KMS-11 (cell line): ENCODE results near the gene OCA2.

Source experiments
- H2AFZ ChIP-seq: fragments of 200-600 bp; sonication (generic); 2 replicates; pipeline ENCODE4 v1.6.1; 2016; ENCODE audit warnings: antibody characterized with exemption, mixed run types, low read depth
- H3K27ac ChIP-seq: fragments of 200-600 bp; sonication (generic); 2 replicates; pipeline ENCODE4 v1.6.1; 2016; ENCODE audit warnings: mild to moderate bottlenecking, mixed run types
- H3K27me3 ChIP-seq: fragments of 200-600 bp; sonication (generic); 2 replicates; pipeline ENCODE4 v1.6.1; 2017; ENCODE audit warnings: mild to moderate bottlenecking, low read depth, mixed run types, moderate library complexity; ENCODE audit not compliant: insufficient read depth
- H3K36me3 ChIP-seq: fragments of 200-600 bp; sonication (generic); 2 replicates; pipeline ENCODE4 v1.6.1; 2017; ENCODE audit warnings: mild to moderate bottlenecking, mixed run types; ENCODE audit not compliant: insufficient read depth
- H3K4me1 ChIP-seq: fragments of 200-600 bp; sonication (generic); 2 replicates; pipeline ENCODE4 v1.6.1; 2016; ENCODE audit warnings: mild to moderate bottlenecking, low read depth, mixed run types; ENCODE audit not compliant: poor library complexity, severe bottlenecking
- H3K4me2 ChIP-seq: fragments of 200-600 bp; sonication (generic); 2 replicates; pipeline ENCODE4 v1.7.0; 2016; ENCODE audit warnings: mild to moderate bottlenecking, mixed run types
- H3K4me3 ChIP-seq: fragments of 200-600 bp; sonication (generic); IDR thresholded peaks from 2 replicates; pipeline ENCODE4 v1.6.1; 2017; ENCODE audit warnings: low read depth, low read length, mixed read lengths; ENCODE audit not compliant: insufficient read depth
- H3K79me2 ChIP-seq: fragments of 200-600 bp; sonication (generic); 2 replicates; pipeline ENCODE4 v1.6.1; 2016; ENCODE audit warnings: low read depth, mixed run types; ENCODE audit not compliant: insufficient read depth
- H3K9ac ChIP-seq: fragments of 200-600 bp; sonication (generic); 2 replicates; pipeline ENCODE4 v1.6.1; 2016; ENCODE audit warnings: mild to moderate bottlenecking, mixed run types
- H4K20me1 ChIP-seq: fragments of 200-600 bp; sonication (generic); 2 replicates; pipeline ENCODE4 v1.6.1; 2016; ENCODE audit warnings: mild to moderate bottlenecking, mixed run types; ENCODE audit not compliant: insufficient read depth
- TF ChIP-seq, protein P1 (sequence below): fragments of 200-600 bp; sonication (generic); conservative IDR thresholded peaks from 2 replicates; pipeline ENCODE4 v1.6.1; 2017; ENCODE audit warnings: low read depth, mild to moderate bottlenecking, antibody characterized with exemption, low read length, moderate library complexity, mixed read lengths

OCA2 gene

GRCh38 chr15:27798807-27799206 is 300.3 kb downstream of the OCA2 start:
- TF ChIP-seq, protein P1, sequence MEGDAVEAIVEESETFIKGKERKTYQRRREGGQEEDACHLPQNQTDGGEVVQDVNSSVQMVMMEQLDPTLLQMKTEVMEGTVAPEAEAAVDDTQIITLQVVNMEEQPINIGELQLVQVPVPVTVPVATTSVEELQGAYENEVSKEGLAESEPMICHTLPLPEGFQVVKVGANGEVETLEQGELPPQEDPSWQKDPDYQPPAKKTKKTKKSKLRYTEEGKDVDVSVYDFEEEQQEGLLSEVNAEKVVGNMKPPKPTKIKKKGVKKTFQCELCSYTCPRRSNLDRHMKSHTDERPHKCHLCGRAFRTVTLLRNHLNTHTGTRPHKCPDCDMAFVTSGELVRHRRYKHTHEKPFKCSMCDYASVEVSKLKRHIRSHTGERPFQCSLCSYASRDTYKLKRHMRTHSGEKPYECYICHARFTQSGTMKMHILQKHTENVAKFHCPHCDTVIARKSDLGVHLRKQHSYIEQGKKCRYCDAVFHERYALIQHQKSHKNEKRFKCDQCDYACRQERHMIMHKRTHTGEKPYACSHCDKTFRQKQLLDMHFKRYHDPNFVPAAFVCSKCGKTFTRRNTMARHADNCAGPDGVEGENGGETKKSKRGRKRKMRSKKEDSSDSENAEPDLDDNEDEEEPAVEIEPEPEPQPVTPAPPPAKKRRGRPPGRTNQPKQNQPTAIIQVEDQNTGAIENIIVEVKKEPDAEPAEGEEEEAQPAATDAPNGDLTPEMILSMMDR = no peak
- no peak overlapping the region for H3K9ac ChIP-seq
- no peaks in the 10 kb centered on the region for H3K27me3 ChIP-seq
- H3K36me3 ChIP-seq = no peaks in the 10 kb centered on the region
- H3K4me2 ChIP-seq = no peak overlapping the region
- H3K4me3 ChIP-seq = no peak overlapping the region
- H2AFZ ChIP-seq = no peak overlapping the region
- no peaks in the 10 kb centered on the region for H4K20me1 ChIP-seq
- H3K4me1 ChIP-seq = no peaks in the 10 kb centered on the region
- H3K27ac ChIP-seq = no peak overlapping the region
- H3K79me2 ChIP-seq = no peaks in the 10 kb centered on the region

DNA sequence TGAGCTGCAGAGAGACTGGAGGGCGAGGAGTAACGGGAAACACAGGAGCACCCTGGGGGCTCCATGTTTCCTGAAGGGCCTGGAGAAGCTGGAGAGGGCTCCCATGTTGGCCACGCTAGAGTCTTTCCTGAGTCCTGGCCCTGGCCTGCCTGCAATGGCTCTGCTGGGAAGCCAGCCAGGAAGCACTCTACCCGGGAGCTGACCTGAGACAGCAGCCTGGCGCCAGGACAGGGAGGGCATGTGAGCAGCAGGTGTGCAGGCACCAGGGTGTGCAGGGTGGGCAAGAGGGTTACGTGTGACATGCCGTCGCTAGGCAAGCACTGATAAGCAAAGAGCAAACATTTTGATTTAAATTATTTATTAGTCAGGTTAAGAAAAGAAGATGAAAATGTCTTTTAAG is 301.4 kb downstream of the OCA2 start:
- H3K27me3 ChIP-seq = no peaks in the 10 kb centered on the region
- H4K20me1 ChIP-seq = no peaks in the 10 kb centered on the region
- TF ChIP-seq, protein P1 = no peak

DNA sequence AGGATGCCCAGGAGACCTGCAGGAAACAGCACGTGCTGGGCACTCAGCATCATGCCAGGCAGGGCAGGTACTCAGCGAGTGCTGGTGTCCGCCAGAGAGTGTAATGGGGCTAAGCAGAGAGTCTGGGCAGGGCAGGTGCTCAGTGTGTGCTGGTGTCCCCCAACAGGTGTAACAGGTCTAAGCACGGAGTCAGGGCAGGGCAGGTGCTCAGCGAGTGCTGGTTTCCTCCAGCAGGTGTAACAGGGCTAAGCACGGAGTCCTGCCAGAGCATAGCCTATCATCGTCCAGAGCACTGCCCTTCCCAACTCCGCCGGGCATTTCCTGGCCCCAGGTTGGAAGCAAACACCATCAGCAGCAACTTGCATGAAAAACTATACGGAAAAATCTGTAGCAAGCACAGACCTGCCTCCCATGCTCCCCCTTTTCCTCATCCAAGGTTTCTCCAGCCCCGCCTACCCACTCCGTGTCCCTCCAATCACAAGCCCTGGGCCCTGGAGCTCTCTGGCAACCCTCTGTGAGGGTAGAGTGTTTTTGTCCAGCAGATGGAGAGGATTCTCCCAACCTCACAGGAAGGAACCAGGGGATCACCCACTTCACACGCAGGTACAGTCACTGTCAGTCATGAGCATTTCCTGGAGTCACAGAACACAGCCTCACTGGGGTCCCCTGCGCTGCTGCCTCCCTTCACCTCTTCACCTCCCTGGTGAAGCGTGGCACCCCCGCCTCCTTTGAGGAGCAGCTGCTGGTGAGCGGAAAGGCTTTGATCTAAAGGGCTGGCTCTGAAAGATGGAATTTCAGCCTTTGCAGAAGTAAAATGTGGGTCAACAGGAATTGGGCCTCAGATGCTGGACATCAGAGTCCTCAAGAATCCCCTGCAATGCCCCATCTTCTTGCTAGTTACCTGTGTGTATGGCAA is 302.5 kb downstream of the OCA2 start:
- Histone ChIP-seq H3K79me2 (no peaks in the 10 kb centered on the region), H3K27me3 (no peaks in the 10 kb centered on the region), H3K4me3 (no peak overlapping the region), H3K4me1 (no peaks in the 10 kb centered on the region), H3K9ac (no peak overlapping the region), H2AFZ (no peak overlapping the region), H3K4me2 (no peak overlapping the region), H3K27ac (no peak overlapping the region), H3K36me3 (no peaks in the 10 kb centered on the region), H4K20me1 (no peaks in the 10 kb centered on the region)
- TF ChIP-seq, protein P1 = no peak

More for the DNA sequence above, 301.4 kb downstream of the OCA2 start:
- H3K4me2 ChIP-seq = no peak overlapping the region
- H3K36me3 ChIP-seq = no peaks in the 10 kb centered on the region
- H3K9ac ChIP-seq = no peak overlapping the region
- no peaks in the 10 kb centered on the region for H3K4me1 ChIP-seq
- no peaks in the 10 kb centered on the region for H3K79me2 ChIP-seq
- H3K4me3 ChIP-seq = no peak overlapping the region
- H3K27ac ChIP-seq = no peak overlapping the region
- H2AFZ ChIP-seq = no peak overlapping the region

DNA sequence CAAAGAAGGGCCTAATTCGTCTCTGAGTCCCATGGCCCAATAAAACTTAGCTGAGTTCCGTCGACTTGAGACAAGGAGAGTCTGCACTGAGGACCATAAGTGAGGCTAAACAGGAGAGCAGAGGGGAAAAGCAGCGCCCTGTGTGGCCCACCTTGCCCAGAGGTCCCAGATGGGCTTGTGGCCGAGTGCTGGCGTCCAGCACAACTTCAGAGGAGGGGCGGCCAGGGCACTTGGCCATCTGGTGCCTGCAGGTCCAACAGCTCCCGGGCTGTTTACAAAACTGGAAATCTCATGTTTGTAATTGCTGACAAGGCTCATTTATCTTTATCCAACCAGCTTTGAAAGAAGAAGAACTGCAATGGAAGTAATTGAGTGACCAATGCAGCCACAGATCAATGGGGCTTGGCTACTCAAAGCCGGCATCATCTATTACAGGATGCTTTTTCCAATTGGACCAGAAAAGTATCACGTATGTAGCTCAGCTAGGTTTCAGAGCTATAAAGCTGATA is 306.3 kb downstream of the OCA2 start:
- H4K20me1 ChIP-seq = no peaks in the 10 kb centered on the region
- H3K27me3 ChIP-seq = no peaks in the 10 kb centered on the region
- no peaks in the 10 kb centered on the region for H3K4me1 ChIP-seq
- no peaks in the 10 kb centered on the region for H3K36me3 ChIP-seq
- H3K27ac ChIP-seq = no peak overlapping the region
- no peaks in the 10 kb centered on the region for H3K79me2 ChIP-seq
- no peak overlapping the region for H3K4me3 ChIP-seq
- no peak overlapping the region for H3K9ac ChIP-seq
- no peak overlapping the region for H3K4me2 ChIP-seq
- TF ChIP-seq, protein P1 = no peak
- no peak overlapping the region for H2AFZ ChIP-seq
